HEK293 (cell line): ENCODE data around the gene LY86.

Source experiments
- CTCF ChIA-PET: fragments of 350-600 bp; formaldehyde crosslinking; extraction: SDS; loops from one replicate; lab custom pipeline; 2021; ENCODE audit warnings: antibody characterized with exemption; lab: Yijun Ruan, JAX
- POLR2A ChIA-PET: fragments of 300-600 bp; formaldehyde crosslinking; extraction: SDS; loops from one replicate; lab custom pipeline; 2020; ENCODE audit warnings: antibody characterized with exemption, inconsistent platforms; lab: Yijun Ruan, JAX
- H3K27ac ChIP-seq: fragments of 200-500 bp; sonication (Bioruptor generic); 2 replicates; pipeline ENCODE4 v1.5.1; 2014; ENCODE audit warnings: low read depth, low read length, control low read depth, inconsistent platforms; ENCODE audit errors: extremely low read depth
- H3K36me3 ChIP-seq, 2 experiments: fragments of 200-500 bp in 1 of 2; sonication (Bioruptor generic) in 1 of 2; 1 replicate in 1 of 2; 2 replicates in 1 of 2; pipeline ENCODE4 v1.5.1; 2014 to 2017; ENCODE audit warnings: inconsistent platforms in 2 of 2, low read length in 2 of 2; ENCODE audit not compliant: control insufficient read depth in 2 of 2, insufficient read depth in 1 of 2
- H3K4me1 ChIP-seq: fragments of 200-500 bp; sonication (Bioruptor generic); 2 replicates; pipeline ENCODE4 v1.5.1; 2014; ENCODE audit warnings: mild to moderate bottlenecking, low read length, inconsistent platforms; ENCODE audit not compliant: control insufficient read depth, insufficient read depth
- H3K4me3 ChIP-seq: 2 replicates; pipeline ENCODE4 v1.5.1; 2011; ENCODE audit warnings: low read depth, mild to moderate bottlenecking, control low read depth, low read length, moderate library complexity
- H3K9me3 ChIP-seq: fragments of 200-500 bp; sonication (Bioruptor generic); 2 replicates; pipeline ENCODE4 v1.5.1; 2014; ENCODE audit warnings: low read depth, low read length, inconsistent platforms; ENCODE audit not compliant: control insufficient read depth, insufficient read depth
- GLI2 ChIP-seq: fragments of 450-650 bp; formaldehyde crosslinking; IDR thresholded peaks from 2 replicates; pipeline ENCODE4; 2017; ENCODE audit warnings: missing biosample characterization, missing genetic modification characterization, low read depth, borderline replicate concordance
- KLF16 ChIP-seq: fragments of 450-650 bp; formaldehyde crosslinking; IDR thresholded peaks from 2 replicates; pipeline ENCODE4 v1.5.1; 2017; ENCODE audit warnings: missing biosample characterization, missing genetic modification characterization
- KLF17 ChIP-seq: fragments of 450-650 bp; formaldehyde crosslinking; IDR thresholded peaks from 2 replicates; pipeline ENCODE4 v1.5.1; 2016; ENCODE audit warnings: missing biosample characterization, missing genetic modification characterization
- PRDM10 ChIP-seq: fragments of 450-650 bp; formaldehyde crosslinking; IDR thresholded peaks from 2 replicates; pipeline ENCODE4 v1.5.1; 2016; ENCODE audit warnings: missing biosample characterization, missing genetic modification characterization
- SETDB1 ChIP-seq: IDR thresholded peaks from one replicate; pipeline ENCODE4 v1.6.1; 2017; ENCODE audit warnings: mild to moderate bottlenecking, low read length, moderate library complexity, mixed read lengths; ENCODE audit not compliant: insufficient read length
- TSHZ1 ChIP-seq: fragments of 450-650 bp; formaldehyde crosslinking; IDR thresholded peaks from 2 replicates; pipeline ENCODE4 v1.5.1; 2016; ENCODE audit warnings: missing biosample characterization, missing genetic modification characterization, borderline replicate concordance
- ZFP41 ChIP-seq: fragments of 450-650 bp; formaldehyde crosslinking; IDR thresholded peaks from 2 replicates; pipeline ENCODE4 v1.5.1; 2016; ENCODE audit warnings: missing biosample characterization, missing genetic modification characterization, borderline replicate concordance
- ZNF148 ChIP-seq: fragments of 450-650 bp; formaldehyde crosslinking; IDR thresholded peaks from 2 replicates; pipeline ENCODE4 v1.5.0; 2017; ENCODE audit warnings: missing biosample characterization, missing genetic modification characterization, borderline replicate concordance
- ZNF18 ChIP-seq: fragments of 450-650 bp; formaldehyde crosslinking; IDR thresholded peaks from 2 replicates; pipeline ENCODE4 v1.5.1; 2016; ENCODE audit warnings: missing biosample characterization, missing genetic modification characterization
- ZNF292 ChIP-seq: fragments of 450-650 bp; formaldehyde crosslinking; IDR thresholded peaks from 2 replicates; pipeline ENCODE4 v1.5.1; 2016; ENCODE audit warnings: low read depth, missing biosample characterization, missing genetic modification characterization, borderline replicate concordance
- ZNF366 ChIP-seq: fragments of 450-650 bp; formaldehyde crosslinking; conservative IDR thresholded peaks from 2 replicates; pipeline ENCODE4 v1.5.1; 2016; ENCODE audit warnings: missing biosample characterization, missing genetic modification characterization
- ZNF404 ChIP-seq: fragments of 450-650 bp; formaldehyde crosslinking; IDR thresholded peaks from 2 replicates; pipeline ENCODE4 v1.5.1; 2017; ENCODE audit warnings: missing biosample characterization, missing genetic modification characterization
- ZNF521 ChIP-seq: fragments of 450-650 bp; formaldehyde crosslinking; IDR thresholded peaks from 2 replicates; pipeline ENCODE4 v1.5.1; 2017; ENCODE audit warnings: missing biosample characterization, mild to moderate bottlenecking, missing genetic modification characterization
- ZNF560 ChIP-seq: fragments of 450-650 bp; formaldehyde crosslinking; IDR thresholded peaks from 2 replicates; pipeline ENCODE4 v1.5.1; 2017; ENCODE audit warnings: missing biosample characterization, missing genetic modification characterization, borderline replicate concordance
- ZNF596 ChIP-seq: fragments of 450-650 bp; IDR thresholded peaks from 2 replicates; pipeline ENCODE4 v1.5.0; 2018; ENCODE audit warnings: missing biosample characterization, mild to moderate bottlenecking, missing genetic modification characterization, moderate library complexity
- ZNF639 ChIP-seq: fragments of 450-650 bp; formaldehyde crosslinking; IDR thresholded peaks from 2 replicates; pipeline ENCODE4 v1.5.1; 2016; ENCODE audit warnings: missing biosample characterization, missing genetic modification characterization
- ZNF837 ChIP-seq: fragments of 450-650 bp; formaldehyde crosslinking; IDR thresholded peaks from 2 replicates; pipeline ENCODE4 v1.5.1; 2016; ENCODE audit warnings: missing biosample characterization, missing genetic modification characterization
- ZNF843 ChIP-seq: fragments of 450-650 bp; formaldehyde crosslinking; IDR thresholded peaks from 2 replicates; pipeline ENCODE4 v1.5.1; 2016; ENCODE audit warnings: missing biosample characterization, missing genetic modification characterization

LY86 gene

GRCh38 chr6:6678811-6679210, 90.3 kb downstream of the LY86 start (continued):
- TF ChIP-seq KLF16 (tag by site-specific recombination), result no peak

- no peak overlapping the region for H3K27ac ChIP-seq
- no peaks in the 10 kb centered on the region for H3K36me3 ChIP-seq
- TF ChIP-seq ZNF837 (tag by site-specific recombination) (no peak), GLI2 (tag by site-specific recombination) (no peak), ZNF560 (tag by site-specific recombination) (no peak), ZNF292 (tag by site-specific recombination) (no peak), ZNF404 (tag by site-specific recombination) (no peak), ZNF639 (tag by site-specific recombination) (no peak), KLF17 (tag by site-specific recombination) (no peak), ZNF148 (tag by site-specific recombination) (no peak), PRDM10 (tag by site-specific recombination) (no peak), ZFP41 (tag by site-specific recombination) (no peak), ZNF521 (no peak), ZNF18 (tag by site-specific recombination) (no peak), ZNF843 (tag by site-specific recombination) (no peak), ZNF596 (tag by site-specific recombination) (no peak), ZNF366 (no peak), SETDB1 (no peak), TSHZ1 (tag by site-specific recombination) (no peak)
- H3K9me3 ChIP-seq, result no peaks in the 10 kb centered on the region
- ChIA-PET POLR2A (no interaction called here), CTCF (interaction anchor here (5.6 to 9.0 kb wide), 2 partner anchors 15 to 41 kb away, joined by 50 to 72 read pairs; no protein-coding TSS in a partner anchor)
- H3K4me1 ChIP-seq, result peaks cover 8% of the 10 kb centered on the region
- no peak overlapping the region for H3K4me3 ChIP-seq
These were observed 91.1 kb downstream of the LY86 start for GRCh38 chr6:6679633-6680032.
